ENCODE results near the gene CALM1. TPM values are rescaled to one million over a fixed set of nuclear protein-coding genes. Genes with fewer than 3 reads are reported as not detected.

CALM1 gene
- total RNA-seq, 1 experiment from 2014 or later = 122 TPM

DNA sequence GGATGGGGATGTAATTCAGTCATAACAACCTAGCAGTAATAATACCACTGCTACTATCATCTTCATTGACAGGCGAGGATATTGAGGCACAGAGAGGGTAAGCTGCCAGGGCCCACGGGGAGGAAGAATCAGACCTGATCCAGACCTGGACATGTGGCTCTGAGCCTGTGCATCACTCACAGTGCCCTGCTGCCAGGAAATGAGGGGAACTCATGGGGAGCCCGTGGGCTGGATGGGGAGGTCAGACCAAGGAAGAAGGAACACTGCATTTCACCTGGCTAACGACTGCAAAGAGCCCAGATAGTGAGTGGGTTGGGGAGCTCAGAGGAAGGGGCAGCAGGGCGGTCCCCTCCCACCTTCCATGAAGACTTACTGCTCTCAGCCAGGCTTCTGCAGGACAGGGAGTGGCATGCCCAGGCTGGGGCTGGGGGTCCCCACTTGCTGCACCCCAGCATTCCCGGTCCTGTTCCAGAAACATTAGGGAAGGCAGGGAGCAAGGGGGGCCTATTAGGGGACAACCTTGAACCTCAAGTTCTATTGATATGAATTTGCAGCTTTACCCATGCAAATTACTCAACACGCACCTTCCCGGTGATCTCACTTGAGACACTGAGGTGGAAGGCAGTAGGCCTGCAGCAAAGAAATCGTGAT lies 37.7 kb downstream of the CALM1 start:
- no peak overlapping the region for H3K27ac Mint-ChIP-seq (ENCODE audit: low read depth, unreplicated experiment)
- H3K4me3 Mint-ChIP-seq (ENCODE audit: unreplicated experiment) = no peak overlapping the region
- POLR2A ChIA-PET = interaction anchor here (0.7 kb wide), 1 partner anchor 16 kb away, joined by 3 read pairs; no protein-coding TSS in a partner anchor

DNA sequence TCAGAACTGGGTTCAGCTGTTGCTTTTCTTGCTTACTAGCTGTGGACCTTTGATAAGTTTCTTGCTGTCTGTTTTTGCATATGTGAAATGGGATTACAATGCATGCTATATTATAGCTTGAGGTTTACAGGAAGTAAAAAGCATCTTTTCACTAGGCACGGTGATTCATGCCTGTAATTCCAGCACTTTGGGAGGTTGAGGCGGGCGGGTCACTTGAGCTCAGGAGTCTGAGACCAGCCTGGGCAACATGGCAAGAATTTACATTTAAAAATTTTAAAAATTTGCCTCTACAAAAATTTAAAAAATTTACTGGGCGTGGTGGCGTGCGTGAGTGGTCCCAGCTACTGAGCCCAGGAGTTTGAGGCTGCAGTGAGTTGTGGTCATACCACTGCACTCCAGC lies 42.0 kb downstream of the CALM1 start:
- TF ChIP-seq, protein P1, sequence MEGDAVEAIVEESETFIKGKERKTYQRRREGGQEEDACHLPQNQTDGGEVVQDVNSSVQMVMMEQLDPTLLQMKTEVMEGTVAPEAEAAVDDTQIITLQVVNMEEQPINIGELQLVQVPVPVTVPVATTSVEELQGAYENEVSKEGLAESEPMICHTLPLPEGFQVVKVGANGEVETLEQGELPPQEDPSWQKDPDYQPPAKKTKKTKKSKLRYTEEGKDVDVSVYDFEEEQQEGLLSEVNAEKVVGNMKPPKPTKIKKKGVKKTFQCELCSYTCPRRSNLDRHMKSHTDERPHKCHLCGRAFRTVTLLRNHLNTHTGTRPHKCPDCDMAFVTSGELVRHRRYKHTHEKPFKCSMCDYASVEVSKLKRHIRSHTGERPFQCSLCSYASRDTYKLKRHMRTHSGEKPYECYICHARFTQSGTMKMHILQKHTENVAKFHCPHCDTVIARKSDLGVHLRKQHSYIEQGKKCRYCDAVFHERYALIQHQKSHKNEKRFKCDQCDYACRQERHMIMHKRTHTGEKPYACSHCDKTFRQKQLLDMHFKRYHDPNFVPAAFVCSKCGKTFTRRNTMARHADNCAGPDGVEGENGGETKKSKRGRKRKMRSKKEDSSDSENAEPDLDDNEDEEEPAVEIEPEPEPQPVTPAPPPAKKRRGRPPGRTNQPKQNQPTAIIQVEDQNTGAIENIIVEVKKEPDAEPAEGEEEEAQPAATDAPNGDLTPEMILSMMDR (IDR thresholded peaks at IDR 0.05; ENCODE audit: unreplicated experiment) = no peak
- BruUV-seq (replicated peaks) = no TSS peak
- H3K4me1 Mint-ChIP-seq (ENCODE audit: insufficient read depth, unreplicated experiment) = peaks cover 8% of the 10 kb centered on the region
- no peak overlapping the region for H3K27ac Mint-ChIP-seq (ENCODE audit: low read depth, unreplicated experiment)
- H3K4me3 Mint-ChIP-seq (ENCODE audit: unreplicated experiment) = no peak overlapping the region
- intact Hi-C loops (cut with micrococcal nuclease) = no loop called here
- peaks cover 7% of the 10 kb centered on the region for H3K36me3 Mint-ChIP-seq (ENCODE audit: insufficient read depth, unreplicated experiment)
- H3K9me3 Mint-ChIP-seq (ENCODE audit: unreplicated experiment) = no peaks in the 10 kb centered on the region
- H3K27me3 Mint-ChIP-seq (ENCODE audit: insufficient read depth, unreplicated experiment) = no peaks in the 10 kb centered on the region
- ChIA-PET POLR2A (no interaction called here), CTCF (no interaction called here)
- no peak for DNase-seq (ENCODE audit: unreplicated experiment)

More for the DNA sequence above, 37.7 kb downstream of the CALM1 start:
- TF ChIP-seq, protein P1 (IDR thresholded peaks at IDR 0.05; ENCODE audit: unreplicated experiment) = no peak
- DNase-seq (ENCODE audit: unreplicated experiment) = no peak
- Mint-ChIP-seq H3K4me1 (ENCODE audit: insufficient read depth, unreplicated experiment) (no peaks in the 10 kb centered on the region), H3K36me3 (ENCODE audit: insufficient read depth, unreplicated experiment) (no peaks in the 10 kb centered on the region), H3K27me3 (ENCODE audit: insufficient read depth, unreplicated experiment) (no peaks in the 10 kb centered on the region), H3K9me3 (ENCODE audit: unreplicated experiment) (no peaks in the 10 kb centered on the region)
- intact Hi-C loops (cut with micrococcal nuclease) = no loop called here
- CTCF ChIA-PET = no interaction called here
- BruUV-seq (replicated peaks) = no TSS peak

DNA sequence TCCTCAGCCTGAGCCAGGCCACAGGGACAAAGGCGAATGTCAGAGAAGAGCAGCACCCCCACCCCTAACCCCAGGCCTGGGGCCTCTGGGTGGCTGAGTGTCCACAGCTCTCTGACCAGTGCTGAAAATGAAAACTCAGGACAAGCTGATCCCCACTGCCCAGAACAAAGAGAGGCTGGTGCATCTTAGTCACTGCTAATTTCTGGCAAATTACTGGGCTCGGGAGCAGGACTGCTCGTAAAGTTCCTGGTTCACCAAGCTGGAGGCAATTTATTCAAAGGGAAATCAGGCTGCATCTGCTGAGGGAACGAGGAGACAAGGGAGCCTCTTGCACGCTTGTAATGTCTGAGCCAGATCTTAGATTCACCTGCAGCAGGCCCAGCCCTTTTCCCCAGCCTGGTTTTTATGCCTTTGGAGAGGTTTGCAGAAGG lies 43.2 kb downstream of the CALM1 start:
- H3K4me3 Mint-ChIP-seq (ENCODE audit: unreplicated experiment) = no peak overlapping the region
- CTCF ChIA-PET = no interaction called here

DNA sequence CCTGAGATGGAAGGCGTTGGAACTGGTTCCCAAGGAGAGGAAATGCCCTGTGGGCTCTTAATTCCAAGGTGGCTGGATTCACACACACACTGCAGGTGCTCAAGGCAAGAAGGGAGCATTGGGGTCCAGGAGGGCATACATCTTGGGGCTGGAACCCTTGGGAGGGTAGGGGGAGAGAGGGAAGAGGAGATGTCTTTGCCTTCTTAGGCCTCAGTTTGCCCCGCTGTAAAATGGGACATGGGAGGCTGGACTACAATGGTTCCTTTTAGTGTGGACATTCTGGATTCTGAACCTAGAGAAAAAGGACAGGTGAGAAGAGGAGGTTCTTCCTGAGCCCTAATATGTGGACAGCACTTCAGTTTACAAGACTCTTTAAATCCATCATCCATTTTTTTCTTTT lies 43.8 kb downstream of the CALM1 start:
- Mint-ChIP-seq H3K36me3 (ENCODE audit: insufficient read depth, unreplicated experiment) (peaks cover 7% of the 10 kb centered on the region), H3K4me3 (ENCODE audit: unreplicated experiment) (no peak overlapping the region), H3K27ac (ENCODE audit: low read depth, unreplicated experiment) (no peak overlapping the region), H3K4me1 (ENCODE audit: insufficient read depth, unreplicated experiment) (peaks cover 19% of the 10 kb centered on the region), H3K9me3 (ENCODE audit: unreplicated experiment) (no peaks in the 10 kb centered on the region), H3K27me3 (ENCODE audit: insufficient read depth, unreplicated experiment) (no peaks in the 10 kb centered on the region)
- TF ChIP-seq, protein P1 (IDR thresholded peaks at IDR 0.05; ENCODE audit: unreplicated experiment) = no peak
- POLR2A ChIA-PET = interaction anchor here (0.6 to 1.1 kb wide), 3 partner anchors 14 to 25 kb away, joined by 3 to 4 read pairs (median 3); no protein-coding TSS in a partner anchor
- intact Hi-C loops (cut with micrococcal nuclease) = no loop called here
- CTCF ChIA-PET = interaction anchor here (1.3 kb wide), 1 partner anchor 256 kb away, joined by 4 read pairs; no protein-coding TSS in a partner anchor
- BruUV-seq (replicated peaks) = no TSS peak
- DNase-seq (ENCODE audit: unreplicated experiment) = no peak

More for the DNA sequence above, 43.2 kb downstream of the CALM1 start:
- DNase-seq (ENCODE audit: unreplicated experiment) = no peak
- TF ChIP-seq, protein P1 (IDR thresholded peaks at IDR 0.05; ENCODE audit: unreplicated experiment) = no peak
- Mint-ChIP-seq H3K9me3 (ENCODE audit: unreplicated experiment) (no peaks in the 10 kb centered on the region), H3K27me3 (ENCODE audit: insufficient read depth, unreplicated experiment) (no peaks in the 10 kb centered on the region), H3K36me3 (ENCODE audit: insufficient read depth, unreplicated experiment) (peaks cover 7% of the 10 kb centered on the region), H3K27ac (ENCODE audit: low read depth, unreplicated experiment) (no peak overlapping the region), H3K4me1 (ENCODE audit: insufficient read depth, unreplicated experiment) (peaks cover 19% of the 10 kb centered on the region)
- BruUV-seq (replicated peaks) = no TSS peak
- POLR2A ChIA-PET = interaction anchor here (0.6 kb wide), 1 partner anchor 13 kb away, joined by 4 read pairs; no protein-coding TSS in a partner anchor
- intact Hi-C loops (cut with micrococcal nuclease) = no loop called here

Measured in MCF 10A (cell line).